SJSA1 (cell line): Measurements from ENCODE around the gene TAOK3. TPM values are rescaled to one million over a fixed set of nuclear protein-coding genes. Genes with fewer than 3 reads are reported as not detected.
"Not testable (repeated sequence)": the region's sequence is repeated elsewhere in the genome, so short reads cannot be mapped to it uniquely, and the experiment has no call there.

Source experiments
- DNase-seq, 2 experiments: peaks; one replicate each; pipeline ENCODE4 v3.0.0-alpha.2; 2015 to 2020; ENCODE audit warnings: low spot score in 2 of 2, low read depth in 1 of 2
- H3K27ac ChIP-seq: fragments of 250-450 bp; sonication (Bioruptor Pico); 2 replicates; pipeline ENCODE4 v1.5.1; 2020; ENCODE audit warnings: mild to moderate bottlenecking, moderate library complexity
- H3K27me3 ChIP-seq: fragments of 250-450 bp; sonication (Bioruptor Pico); replicated peaks from 2 replicates; pipeline ENCODE4 v1.5.1; 2020; ENCODE audit warnings: mild to moderate bottlenecking, moderate library complexity
- H3K36me3 ChIP-seq: fragments of 250-450 bp; sonication (Bioruptor Pico); 2 replicates; pipeline ENCODE4 v1.5.1; 2020; ENCODE audit warnings: mild to moderate bottlenecking
- H3K4me1 ChIP-seq: fragments of 250-450 bp; sonication (Bioruptor Pico); replicated peaks from 2 replicates; pipeline ENCODE4 v1.6.1; 2021; ENCODE audit warnings: mild to moderate bottlenecking
- H3K4me3 ChIP-seq: fragments of 250-450 bp; sonication (Bioruptor Pico); 2 replicates; pipeline ENCODE4 v1.5.1; 2020; ENCODE audit warnings: mild to moderate bottlenecking
- H3K9me3 ChIP-seq: fragments of 250-450 bp; sonication (Bioruptor Pico); replicated peaks from 2 replicates; pipeline ENCODE4 v1.5.1; 2020; ENCODE audit warnings: mild to moderate bottlenecking
- total RNA-seq: library from RNA; depleted of rRNA; stranded (reverse); fragments of >200 nt; shearing (Covaris generic); gene quantifications from 2 replicates; pipeline ENCODE4 v1.2.3, GENCODE V29; 2014

TAOK3 gene
- total RNA-seq, 1 experiment from 2014 or later = 16.0 TPM

GRCh38 chr12:118317729-118318128, 55.0 kb downstream of the TAOK3 start:
- H3K27me3 ChIP-seq = no peaks in the 10 kb centered on the region
- H3K9me3 ChIP-seq = no peaks in the 10 kb centered on the region
- no peaks in the 10 kb centered on the region for H3K36me3 ChIP-seq
- no peak overlapping the region for H3K27ac ChIP-seq
- H3K4me1 ChIP-seq = no peaks in the 10 kb centered on the region
- no peak for DNase-seq
- H3K4me3 ChIP-seq = no peak overlapping the region

DNA sequence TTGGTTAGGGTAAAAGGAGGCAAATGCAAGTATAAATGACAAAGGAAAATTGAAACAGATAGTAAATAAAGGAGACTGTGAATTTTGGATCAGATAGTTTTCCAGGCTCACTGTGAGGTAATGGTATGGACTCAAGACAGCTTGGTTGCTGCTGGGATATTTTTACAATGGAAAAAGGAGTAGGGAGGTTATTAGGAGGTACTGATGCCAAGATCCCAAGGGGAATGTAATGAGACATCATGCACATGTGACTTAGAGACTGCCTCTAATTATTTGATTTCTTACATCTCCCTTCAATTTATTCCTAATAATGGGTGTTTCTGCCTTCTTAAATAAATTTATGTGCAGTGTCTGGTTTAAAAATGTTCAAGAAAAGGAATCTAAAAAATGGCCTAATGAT, 56.9 kb downstream of the TAOK3 start:
- no peak for DNase-seq
- Histone ChIP-seq H3K27ac (no peak overlapping the region), H3K4me1 (no peaks in the 10 kb centered on the region), H3K27me3 (no peaks in the 10 kb centered on the region), H3K9me3 (no peaks in the 10 kb centered on the region), H3K36me3 (no peaks in the 10 kb centered on the region), H3K4me3 (no peak overlapping the region)

DNA sequence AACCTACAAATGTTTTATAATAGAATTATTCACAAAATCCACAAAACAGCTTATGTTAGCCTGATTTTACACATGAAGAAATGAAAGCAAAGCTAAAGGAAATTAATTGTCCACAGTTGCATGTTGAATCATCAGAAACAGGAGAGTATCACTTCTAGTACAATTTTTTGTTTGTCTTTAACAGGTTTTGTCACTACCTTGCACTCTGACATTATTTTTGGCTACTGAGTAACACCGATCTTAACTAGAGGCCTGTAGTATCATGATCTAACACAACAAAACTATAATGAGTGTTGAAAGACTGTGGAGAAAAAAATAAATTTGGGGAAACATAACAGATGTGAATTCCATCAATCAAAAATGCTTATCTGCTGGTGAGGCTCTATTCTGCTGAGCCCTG, 60.1 kb downstream of the TAOK3 start:
- DNase-seq = no peak
- Histone ChIP-seq H3K36me3 (no peaks in the 10 kb centered on the region), H3K4me3 (no peak overlapping the region), H3K9me3 (no peaks in the 10 kb centered on the region), H3K27me3 (no peaks in the 10 kb centered on the region), H3K4me1 (peaks cover 11% of the 10 kb centered on the region), H3K27ac (no peak overlapping the region)

DNA sequence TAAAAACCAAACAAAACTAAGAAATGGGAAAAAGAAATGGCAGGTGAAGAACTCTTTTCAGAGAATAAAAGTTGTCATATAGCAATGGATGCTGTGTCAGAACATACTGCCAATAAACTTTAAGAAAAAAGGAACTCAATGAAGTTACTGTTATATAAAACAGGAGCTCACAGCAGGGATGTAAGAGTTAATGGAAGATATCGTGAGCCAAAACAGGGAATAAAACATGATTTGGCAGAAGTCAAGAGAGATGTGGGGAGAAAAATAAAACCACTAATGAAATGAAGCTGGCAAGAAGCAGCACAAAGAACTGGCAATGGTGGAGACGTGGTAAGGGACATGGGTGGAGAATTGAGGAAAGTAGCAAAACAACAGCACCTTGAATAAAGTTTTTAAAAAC, 61.0 kb downstream of the TAOK3 start:
- H3K27me3 ChIP-seq = no peaks in the 10 kb centered on the region
- H3K27ac ChIP-seq = no peak overlapping the region
- H3K4me3 ChIP-seq = no peak overlapping the region
- H3K36me3 ChIP-seq = no peaks in the 10 kb centered on the region
- H3K4me1 ChIP-seq = peaks cover 20% of the 10 kb centered on the region
- DNase-seq = no peak
- H3K9me3 ChIP-seq = no peaks in the 10 kb centered on the region

GRCh38 chr12:118310320-118310719, 62.4 kb downstream of the TAOK3 start:
- Histone ChIP-seq H3K4me1 (peaks cover 24% of the 10 kb centered on the region), H3K36me3 (no peaks in the 10 kb centered on the region), H3K9me3 (no peaks in the 10 kb centered on the region), H3K27me3 (no peaks in the 10 kb centered on the region), H3K27ac (no peak overlapping the region), H3K4me3 (no peak overlapping the region)
- DNase-seq = no peak

DNA sequence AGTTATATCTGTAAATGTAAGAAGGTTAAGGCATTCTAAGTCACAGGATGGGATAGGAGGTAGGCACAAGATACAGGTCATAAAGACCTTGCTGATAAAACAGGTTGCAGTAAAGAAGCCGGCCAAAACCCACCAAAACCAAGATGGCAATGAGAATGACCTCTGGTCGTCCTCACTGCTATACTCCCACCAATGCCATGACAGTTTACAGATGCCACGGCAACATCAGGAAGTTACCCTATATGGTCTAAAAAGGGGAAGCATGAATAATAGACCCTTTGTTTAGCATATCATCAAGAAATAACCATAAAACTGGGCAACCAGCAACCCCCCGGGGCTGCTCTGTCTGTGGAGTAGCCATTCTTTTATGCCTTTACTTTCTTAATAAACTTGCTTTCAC, 64.7 kb downstream of the TAOK3 start:
- not testable (repeated sequence) for H3K9me3 ChIP-seq, H3K4me3 ChIP-seq, H3K36me3 ChIP-seq, H3K27me3 ChIP-seq
- Histone ChIP-seq H3K27ac (peak overlapping the region; percentile 93), H3K4me1 (peaks cover 24% of the 10 kb centered on the region)
- DNase-seq = peak; percentile 57 to 60

DNA sequence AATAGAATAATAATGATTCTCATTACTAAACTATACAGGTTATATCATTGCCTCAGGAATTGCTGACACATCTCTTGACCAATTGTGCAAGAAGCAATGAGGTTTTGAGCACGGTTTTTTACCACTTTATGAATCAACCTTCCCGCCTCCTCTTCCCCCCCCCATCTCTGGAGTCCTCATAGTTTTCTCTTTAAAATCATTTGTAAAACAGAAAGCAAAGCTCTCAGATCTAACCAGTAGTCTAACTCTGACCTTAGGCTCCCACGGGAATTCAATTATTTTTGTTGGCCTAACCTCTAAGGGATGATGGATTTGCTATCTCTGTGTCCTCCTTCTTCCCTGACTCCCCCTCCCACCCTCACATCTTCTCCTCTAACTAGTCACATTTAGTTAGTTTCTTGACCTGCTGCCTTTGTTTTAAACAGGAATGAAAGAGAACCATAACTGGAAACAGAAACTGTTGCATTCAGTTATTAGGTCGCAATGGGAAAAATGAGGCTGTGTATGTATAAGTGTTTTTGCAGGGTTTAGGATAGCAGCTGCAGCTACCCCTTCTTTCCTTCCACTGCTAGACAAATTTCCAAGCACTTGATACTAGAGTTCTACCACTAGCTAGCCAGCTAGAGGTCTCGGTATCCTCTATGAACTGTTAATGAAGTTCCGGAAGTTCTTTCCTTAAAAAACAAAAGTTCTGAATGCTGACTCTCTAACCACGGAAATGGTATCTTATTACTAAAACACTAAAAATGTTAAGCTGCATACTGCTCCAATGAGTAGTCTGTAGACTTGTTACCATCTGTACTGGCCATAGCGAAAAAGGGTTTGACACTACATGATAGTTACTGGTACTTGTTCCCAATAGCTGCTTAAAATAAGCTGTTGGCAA, 65.4 kb downstream of the TAOK3 start:
- peak overlapping the region; percentile 93 for H3K27ac ChIP-seq
- peak overlapping the region; percentile 23 for H3K4me3 ChIP-seq
- H3K36me3 ChIP-seq = no peaks in the 10 kb centered on the region
- H3K9me3 ChIP-seq = no peaks in the 10 kb centered on the region
- H3K27me3 ChIP-seq = no peaks in the 10 kb centered on the region
- DNase-seq = peak in 1 of 2 experiments; percentile 78
- peaks cover 24% of the 10 kb centered on the region for H3K4me1 ChIP-seq

- H3K4me1 ChIP-seq = peaks cover 24% of the 10 kb centered on the region
- H3K4me3 ChIP-seq = no peak overlapping the region
- H3K9me3 ChIP-seq = no peaks in the 10 kb centered on the region
- no peak overlapping the region for H3K27ac ChIP-seq
- H3K36me3 ChIP-seq = no peaks in the 10 kb centered on the region
- H3K27me3 ChIP-seq = no peaks in the 10 kb centered on the region
- no peak for DNase-seq
Measured at GRCh38 chr12:118304093-118304492, 68.6 kb downstream of the TAOK3 start.

DNA sequence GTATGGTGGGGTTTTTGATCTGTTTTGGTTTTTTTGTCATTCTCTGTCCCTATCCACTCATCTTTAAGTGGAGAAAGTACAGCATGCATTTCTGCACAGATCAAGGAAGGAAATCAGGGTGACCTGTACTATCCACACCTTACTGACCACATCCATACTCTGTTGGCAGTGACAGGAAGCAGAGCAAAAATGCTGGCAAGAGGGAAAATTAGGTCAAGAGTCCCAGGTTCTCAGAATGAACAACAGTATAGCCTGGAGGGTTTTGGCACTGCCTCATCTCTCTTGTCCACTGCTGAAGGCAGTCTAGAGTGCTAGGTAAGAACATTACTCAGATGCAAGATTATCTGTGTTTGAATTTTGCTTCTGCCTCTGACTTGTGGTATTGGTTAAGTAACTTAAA, 70.7 kb downstream of the TAOK3 start:
- Histone ChIP-seq H3K27me3 (no peaks in the 10 kb centered on the region), H3K36me3 (no peaks in the 10 kb centered on the region), H3K27ac (no peak overlapping the region), H3K4me1 (peaks cover 8% of the 10 kb centered on the region), H3K9me3 (no peaks in the 10 kb centered on the region), H3K4me3 (no peak overlapping the region)
- no peak for DNase-seq

GRCh38 chr12:118299791-118300460, 72.8 kb downstream of the TAOK3 start:
- no peak for DNase-seq
- Histone ChIP-seq H3K9me3 (no peaks in the 10 kb centered on the region), H3K27ac (no peak overlapping the region)

DNA sequence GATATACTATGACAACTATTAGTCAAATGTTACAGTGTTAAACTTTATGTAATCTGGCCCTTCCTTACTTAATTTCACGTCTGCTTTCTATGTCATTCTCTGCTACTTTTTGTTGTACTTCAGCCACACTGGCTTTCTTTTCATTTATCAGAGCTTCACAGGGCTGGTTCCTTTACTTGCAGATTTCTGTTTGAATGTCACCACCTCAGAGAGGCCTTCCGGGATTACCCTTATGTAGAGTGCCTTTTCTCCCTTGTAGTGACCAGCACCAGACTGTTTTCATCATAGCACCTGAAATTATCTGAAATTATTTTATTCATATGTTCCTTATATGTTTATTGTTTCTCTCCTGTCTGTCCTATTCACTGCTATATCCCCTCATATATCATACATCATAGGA, 75.4 kb downstream of the TAOK3 start:
- H3K9me3 ChIP-seq = no peaks in the 10 kb centered on the region
- no peaks in the 10 kb centered on the region for H3K36me3 ChIP-seq
- H3K4me3 ChIP-seq = no peak overlapping the region
- no peaks in the 10 kb centered on the region for H3K27me3 ChIP-seq
- no peak overlapping the region for H3K27ac ChIP-seq
- no peak for DNase-seq
- no peaks in the 10 kb centered on the region for H3K4me1 ChIP-seq

More at GRCh38 chr12:118299791-118300460, 72.8 kb downstream of the TAOK3 start:
- H3K4me3 ChIP-seq = no peak overlapping the region
- H3K27me3 ChIP-seq = no peaks in the 10 kb centered on the region
- no peaks in the 10 kb centered on the region for H3K4me1 ChIP-seq
- no peaks in the 10 kb centered on the region for H3K36me3 ChIP-seq

- Histone ChIP-seq H3K36me3 (no peaks in the 10 kb centered on the region), H3K4me3 (no peak overlapping the region), H3K27ac (no peak overlapping the region), H3K27me3 (no peaks in the 10 kb centered on the region), H3K9me3 (no peaks in the 10 kb centered on the region), H3K4me1 (peaks cover 10% of the 10 kb centered on the region)
- no peak for DNase-seq
Measured at GRCh38 chr12:118292836-118293235, 79.9 kb downstream of the TAOK3 start.

DNA sequence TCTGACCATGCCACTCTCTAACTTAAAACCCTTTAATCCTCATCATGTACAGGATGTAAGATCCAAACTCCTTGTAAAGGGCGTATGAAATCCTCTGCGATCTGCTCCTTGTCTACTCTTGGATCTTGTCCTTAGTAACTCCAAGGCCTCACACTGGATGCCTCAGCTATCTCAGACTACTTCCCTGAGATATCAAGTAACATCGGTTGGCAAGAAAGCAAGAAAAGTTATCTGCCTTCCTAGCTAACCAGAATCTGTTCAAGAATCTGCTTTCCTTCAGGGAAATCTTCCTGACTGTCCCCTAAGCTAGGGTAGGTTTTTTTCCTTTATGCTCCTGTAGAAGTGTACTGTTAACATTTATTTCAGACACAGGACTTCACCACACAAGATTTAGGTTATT, 82.6 kb downstream of the TAOK3 start:
- no peaks in the 10 kb centered on the region for H3K36me3 ChIP-seq
- no peak overlapping the region for H3K4me3 ChIP-seq
- no peaks in the 10 kb centered on the region for H3K9me3 ChIP-seq
- peaks cover 10% of the 10 kb centered on the region for H3K4me1 ChIP-seq
- H3K27ac ChIP-seq = no peak overlapping the region
- peak in 1 of 2 experiments; percentile 2 for DNase-seq
- H3K27me3 ChIP-seq = no peaks in the 10 kb centered on the region

GRCh38 chr12:118288174-118288573, 84.5 kb downstream of the TAOK3 start:
- DNase-seq = no peak
- no peaks in the 10 kb centered on the region for H3K27me3 ChIP-seq

More at GRCh38 chr12:118288174-118288573, 84.5 kb downstream of the TAOK3 start:
- H3K4me3 ChIP-seq = no peak overlapping the region
- no peaks in the 10 kb centered on the region for H3K9me3 ChIP-seq
- H3K4me1 ChIP-seq = peaks cover 10% of the 10 kb centered on the region
- no peak overlapping the region for H3K27ac ChIP-seq
- H3K36me3 ChIP-seq = no peaks in the 10 kb centered on the region
